Spinal cord (tissue), 10 donors: Measurements from ENCODE around the gene SPCS2. TPM values are rescaled to one million over a fixed set of nuclear protein-coding genes. Genes with fewer than 3 reads are reported as not detected.
"Not testable (repeated sequence)": the region's sequence is repeated elsewhere in the genome, so short reads cannot be mapped to it uniquely, and the experiment has no call there.

ENCODE experiments used
- DNase-seq, 6 donors: peaks; one replicate each; pipeline versions ENCODE4 v3.0.0 to v3.0.0-alpha.2; 2013 to 2015; ENCODE audit warnings: low spot score in 6 of 6, low read depth in 4 of 6
- H3K27ac ChIP-seq: one replicate; pipeline ENCODE4 v1.5.1; 2013; ENCODE audit warnings: low read depth, low read length, control low read depth
- H3K27me3 ChIP-seq: one replicate; pipeline ENCODE4 v1.6.1; 2013; ENCODE audit warnings: low read length; ENCODE audit not compliant: control insufficient read depth, insufficient read depth
- H3K36me3 ChIP-seq: one replicate; pipeline ENCODE4 v1.6.1; 2013; ENCODE audit warnings: low read length; ENCODE audit not compliant: control insufficient read depth, insufficient read depth
- H3K4me1 ChIP-seq: one replicate; pipeline ENCODE4 v1.6.1; 2013; ENCODE audit warnings: low read length; ENCODE audit not compliant: control insufficient read depth, insufficient read depth
- H3K4me3 ChIP-seq: one replicate; pipeline ENCODE4 v1.5.1; 2013; ENCODE audit warnings: low read depth, low read length, control low read depth
- H3K9me3 ChIP-seq: one replicate; pipeline ENCODE4 v1.6.1; 2013; ENCODE audit warnings: low read length; ENCODE audit not compliant: control insufficient read depth, insufficient read depth
- WGBS: methylation state at CpG from one replicate; pipeline ENCODE4 v1.1.5; 2013; ENCODE audit warnings: missing lambda C conversion rate; ENCODE audit not compliant: insufficient coverage; 5-methylcytosine and 5-hydroxymethylcytosine counted together
- polyA plus RNA-seq, 2 donors: library from polyadenylated mRNA; unstranded; fragments of 120-200 nt; gene quantifications; one replicate each; pipeline ENCODE4 v1.2.1, GENCODE V29; 2013; ENCODE audit not compliant: insufficient read length in 2 of 2
- total RNA-seq, 2 donors: library from RNA; depleted of rRNA in 1 of 2; stranded (reverse); fragments of 120-200 nt in 1 of 2; fragments of >200 nt in 1 of 2; gene quantifications; one replicate each; pipeline versions ENCODE4 v1.2.3 to v1.2.4, GENCODE V29; 2013 to 2014
- donor health status: healthy.

The SPCS2 gene
- total and polyA plus RNA-seq, 4 donors = 38.2 to 296 (median 168) TPM

GRCh38 chr11:74957937-74958629 lies 9.0 kb downstream of the SPCS2 start:
- H3K27me3 ChIP-seq = no peaks in the 10 kb centered on the region
- H3K9me3 ChIP-seq = no peaks in the 10 kb centered on the region
- no peak overlapping the region for H3K4me3 ChIP-seq
- no CpG with 5 or more reads among the region's 1 CpG for WGBS
- H3K36me3 ChIP-seq = no peaks in the 10 kb centered on the region
- DNase-seq = no peak
- H3K4me1 ChIP-seq = no peaks in the 10 kb centered on the region
- no peak overlapping the region for H3K27ac ChIP-seq

DNA sequence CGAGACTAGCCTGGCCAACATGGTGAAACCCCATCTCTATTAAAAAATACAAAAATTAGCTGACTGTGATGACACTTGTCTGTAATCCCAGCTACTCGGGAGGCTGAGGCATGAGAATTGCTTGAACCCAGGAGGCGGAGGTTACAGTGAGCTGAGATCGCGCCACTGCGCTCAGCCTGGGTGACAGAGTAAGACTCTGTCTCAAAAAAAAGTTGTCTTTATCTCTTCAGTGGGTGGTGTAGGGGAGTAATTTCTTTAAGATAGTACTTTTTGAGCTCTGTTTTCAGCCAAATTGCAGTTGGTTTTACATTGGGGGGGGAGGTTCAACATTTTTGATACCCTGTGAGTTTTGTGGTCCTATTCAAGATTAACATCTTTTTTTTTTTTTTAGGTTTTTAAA lies 11.1 kb downstream of the SPCS2 start:
- H3K4me1 ChIP-seq, H3K4me3 ChIP-seq, H3K27ac ChIP-seq, H3K36me3 ChIP-seq, H3K9me3 ChIP-seq, DNase-seq, H3K27me3 ChIP-seq: not testable (repeated sequence)
- 89% methylated on average over 5 of the region's 6 CpGs for WGBS

DNA sequence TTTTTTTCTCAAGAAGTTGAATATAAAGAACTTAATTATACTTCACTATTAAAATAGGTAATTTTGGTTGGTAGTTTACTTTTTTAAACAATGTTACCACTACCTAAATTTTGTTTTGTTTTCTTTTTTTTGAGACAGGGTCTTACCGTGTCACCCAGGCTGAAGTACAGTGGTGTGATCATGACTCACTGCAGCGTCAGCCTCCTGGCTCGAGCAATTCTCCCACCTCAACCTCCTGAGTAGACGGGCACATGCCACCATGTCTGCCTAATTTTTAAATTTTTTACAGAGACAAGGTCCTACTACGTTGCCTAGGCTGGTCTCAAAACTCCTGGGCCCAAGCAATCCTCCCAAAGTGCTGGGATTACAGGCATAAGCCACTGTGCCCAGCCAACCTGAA lies 17.6 kb downstream of the SPCS2 start:
- peaks cover 9% of the 10 kb centered on the region for H3K36me3 ChIP-seq
- no peaks in the 10 kb centered on the region for H3K4me1 ChIP-seq
- no peaks in the 10 kb centered on the region for H3K27me3 ChIP-seq
- H3K9me3 ChIP-seq = no peaks in the 10 kb centered on the region
- no peak overlapping the region for H3K4me3 ChIP-seq
- no peak for DNase-seq
- no peak overlapping the region for H3K27ac ChIP-seq
- WGBS = 95% methylated on average over 4 of the region's 5 CpGs

DNA sequence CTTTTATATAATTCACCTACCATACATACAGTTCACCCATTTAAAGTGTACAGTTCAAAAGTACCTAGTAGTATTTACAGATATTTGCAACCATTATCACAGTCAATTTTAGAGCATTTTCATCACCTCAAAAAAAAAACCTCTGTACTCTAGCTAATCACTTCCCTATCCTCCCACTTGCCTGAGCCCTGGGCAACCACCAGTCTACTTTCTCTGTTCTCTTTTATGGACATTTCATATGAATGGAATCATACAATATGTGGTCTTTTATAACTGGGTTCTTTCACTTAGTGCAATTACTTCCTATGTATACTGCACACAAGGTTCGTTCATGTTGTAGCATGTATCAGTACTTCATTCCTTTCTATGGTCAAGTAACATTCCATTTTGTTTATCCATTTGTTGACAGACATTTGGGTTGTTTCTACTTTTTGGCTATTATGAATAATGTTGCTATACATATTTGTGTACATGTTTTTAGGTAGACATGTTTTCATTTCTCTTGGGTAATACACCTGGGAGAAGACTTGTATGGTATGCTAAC lies 21.9 kb downstream of the SPCS2 start:
- no peak overlapping the region for H3K27ac ChIP-seq
- peaks cover 21% of the 10 kb centered on the region for H3K36me3 ChIP-seq
- WGBS = no CpG with 5 or more reads among the region's 1 CpG
- H3K4me3 ChIP-seq = no peak overlapping the region
- no peak for DNase-seq
- H3K9me3 ChIP-seq = no peaks in the 10 kb centered on the region
- H3K27me3 ChIP-seq = no peaks in the 10 kb centered on the region
- H3K4me1 ChIP-seq = no peaks in the 10 kb centered on the region

DNA sequence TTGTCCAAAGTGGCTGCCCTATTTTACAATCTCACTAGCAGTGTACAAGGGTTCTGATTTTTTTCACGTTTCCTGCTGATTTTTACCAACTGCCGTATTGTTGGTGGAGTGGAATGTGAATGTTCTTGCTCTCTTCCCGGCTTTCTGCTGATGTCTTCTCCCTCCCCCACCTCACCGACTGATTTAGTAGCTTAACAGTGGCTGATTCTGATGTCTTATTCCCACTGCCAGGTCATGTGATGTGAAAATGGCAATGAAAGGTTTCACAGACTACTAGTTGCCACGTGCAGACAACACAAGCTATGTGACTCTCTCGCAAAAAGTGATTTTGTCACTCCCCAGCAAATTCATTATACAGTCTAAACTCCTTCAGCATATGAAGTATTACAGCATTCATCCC lies 22.4 kb downstream of the SPCS2 start:
- H3K27me3 ChIP-seq = no peaks in the 10 kb centered on the region
- H3K9me3 ChIP-seq = no peaks in the 10 kb centered on the region
- H3K27ac ChIP-seq = no peak overlapping the region
- 48% methylated on average over 2 of the region's 6 CpGs for WGBS
- peak in 2 of 6 donors; percentile 13 to 15 for DNase-seq
- no peak overlapping the region for H3K4me3 ChIP-seq
- peaks cover 21% of the 10 kb centered on the region for H3K36me3 ChIP-seq
- H3K4me1 ChIP-seq = no peaks in the 10 kb centered on the region

- H3K9me3 ChIP-seq = no peaks in the 10 kb centered on the region
- H3K4me1 ChIP-seq = no peaks in the 10 kb centered on the region
- H3K27me3 ChIP-seq = no peaks in the 10 kb centered on the region
- no peak overlapping the region for H3K27ac ChIP-seq
- 87% methylated on average over 2 of the region's 4 CpGs for whole genome bisulfite sequencing
- H3K36me3 ChIP-seq = peaks cover 5% of the 10 kb centered on the region
- no peak overlapping the region for H3K4me3 ChIP-seq
- no peak for DNase-seq
These were observed 29.0 kb downstream of the SPCS2 start for GRCh38 chr11:74978041-74978440.

- DNase-seq = no peak
- no peak overlapping the region for H3K27ac ChIP-seq
- no peaks in the 10 kb centered on the region for H3K36me3 ChIP-seq
- no peaks in the 10 kb centered on the region for H3K4me1 ChIP-seq
- H3K4me3 ChIP-seq = no peak overlapping the region
- WGBS = 100% methylated on average over 1 of the region's 2 CpGs
- H3K9me3 ChIP-seq = no peaks in the 10 kb centered on the region
- no peaks in the 10 kb centered on the region for H3K27me3 ChIP-seq
These were observed 31.6 kb downstream of the SPCS2 start for GRCh38 chr11:74980634-74981033.

DNA sequence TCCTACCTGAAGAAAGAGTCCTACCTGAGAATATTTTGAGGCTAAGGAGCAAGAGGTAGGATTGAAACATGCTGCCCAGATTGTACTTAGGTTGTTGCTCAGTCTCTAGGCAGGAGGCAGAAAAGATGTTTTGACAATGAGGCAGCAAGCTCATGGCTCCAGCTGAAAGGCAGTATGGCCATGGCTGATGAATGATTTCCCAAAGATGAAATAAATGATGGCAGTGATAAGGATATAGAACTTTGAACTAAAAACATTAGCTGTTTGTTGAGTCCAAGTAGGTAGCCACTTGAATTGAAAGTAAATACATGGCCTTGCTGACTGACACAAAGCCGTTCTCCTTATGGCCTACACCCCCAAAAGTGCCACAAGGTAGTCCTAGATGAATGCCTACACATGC lies 32.8 kb downstream of the SPCS2 start:
- no peaks in the 10 kb centered on the region for H3K4me1 ChIP-seq
- no CpG with 5 or more reads among the region's 1 CpG for WGBS

GRCh38 chr11:74984070-74984469 lies 35.0 kb downstream of the SPCS2 start:
- 75% methylated on average over 2 of the region's 3 CpGs for WGBS
- DNase-seq = no peak
- Histone ChIP-seq H3K9me3 (no peaks in the 10 kb centered on the region), H3K27ac (no peak overlapping the region), H3K36me3 (no peaks in the 10 kb centered on the region), H3K4me3 (no peak overlapping the region), H3K4me1 (peaks cover 5% of the 10 kb centered on the region), H3K27me3 (no peaks in the 10 kb centered on the region)

More for the DNA sequence above, 32.8 kb downstream of the SPCS2 start:
- no peak overlapping the region for H3K4me3 ChIP-seq
- H3K9me3 ChIP-seq = no peaks in the 10 kb centered on the region
- no peak for DNase-seq
- H3K27me3 ChIP-seq = no peaks in the 10 kb centered on the region
- H3K27ac ChIP-seq = no peak overlapping the region
- H3K36me3 ChIP-seq = no peaks in the 10 kb centered on the region

DNA sequence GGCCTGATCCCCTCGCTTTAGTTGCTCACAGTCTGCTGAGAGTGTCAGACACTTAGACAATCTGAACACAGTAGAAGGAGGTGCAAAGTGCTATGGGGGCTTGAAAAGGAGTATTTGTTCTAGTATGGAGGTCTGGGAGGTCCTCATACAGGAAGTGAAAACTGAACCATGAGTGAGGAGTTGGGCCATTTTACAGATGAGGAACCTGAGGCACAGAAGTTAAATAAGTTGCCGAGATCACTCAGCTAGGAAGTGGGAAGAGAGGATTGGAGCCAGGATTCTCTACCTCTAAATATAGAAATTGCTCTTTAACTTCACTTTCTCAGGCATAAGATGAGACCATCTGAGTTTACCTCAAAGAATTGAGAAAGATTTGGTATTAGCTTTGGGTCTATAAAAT lies 35.7 kb downstream of the SPCS2 start:
- no peak overlapping the region for H3K27ac ChIP-seq
- H3K4me3 ChIP-seq = no peak overlapping the region
- no peaks in the 10 kb centered on the region for H3K9me3 ChIP-seq
- no peak for DNase-seq
- no peaks in the 10 kb centered on the region for H3K36me3 ChIP-seq
- no peaks in the 10 kb centered on the region for H3K27me3 ChIP-seq
- H3K4me1 ChIP-seq = peaks cover 8% of the 10 kb centered on the region
- WGBS = no CpG with 5 or more reads among the region's 2 CpGs
